NOMO-1 treated with DMSO at 0.1 percent for 48 hours (cell line): ENCODE results near the gene MUC22.
A peak's percentile ranks its signal among the peaks of the same experiment; 100 is the strongest.
"Not testable (repeated sequence)": the region's sequence is repeated elsewhere in the genome, so short reads cannot be mapped to it uniquely, and the experiment has no call there.

ENCODE experiments used
- DNase-seq: peaks from one replicate; lab custom pipeline; 2025; ENCODE audit not compliant: unreplicated experiment; lab: John Stamatoyannopoulos, UW

Gene MUC22

GRCh38 chr6:30997301-30997700, 13.0 kb upstream of the MUC22 start:
- peak; percentile 96 for DNase-seq

- DNase-seq = no peak
Observed at GRCh38 chr6:30998785-30999184, 11.5 kb upstream of the MUC22 start.

DNA sequence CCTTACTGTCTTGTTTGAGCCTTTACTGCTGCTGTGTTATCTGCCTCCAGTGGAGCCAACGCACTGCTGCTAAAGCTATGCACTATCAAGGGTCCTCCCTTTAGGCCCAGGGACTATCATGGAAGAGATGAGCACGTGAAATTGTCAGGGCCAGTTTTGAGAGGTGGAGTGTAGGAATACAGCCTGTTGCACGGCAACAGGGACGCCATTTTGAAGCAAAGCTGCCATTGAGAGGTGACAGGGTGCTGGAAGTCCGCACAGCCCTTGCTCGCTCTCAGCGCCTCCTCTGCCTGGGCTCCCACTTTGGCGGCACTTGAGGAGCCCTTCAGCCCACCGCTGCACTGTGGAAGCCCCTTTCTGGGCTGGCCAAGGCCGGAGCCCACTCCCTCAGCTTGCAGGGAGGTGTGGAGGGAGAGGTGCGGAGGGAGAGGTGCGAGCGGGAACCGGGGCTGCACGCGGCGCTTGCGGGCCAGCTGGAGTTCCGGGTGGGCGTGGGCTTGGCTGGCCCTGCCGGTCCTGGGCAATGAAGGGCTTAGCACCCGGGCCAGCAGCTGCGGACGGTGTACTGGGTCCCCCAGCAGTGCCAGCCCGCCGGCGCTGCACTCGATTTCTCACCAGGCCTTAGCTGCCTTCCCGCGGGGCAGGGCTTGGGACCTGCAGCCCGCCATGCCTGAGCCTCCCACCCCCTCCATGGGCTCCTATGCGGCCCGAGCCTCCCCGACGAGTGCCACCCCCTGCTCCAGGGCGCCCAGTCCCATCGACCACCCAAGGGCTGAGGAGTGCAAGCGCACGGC, 10.0 kb upstream of the MUC22 start:
- not testable (repeated sequence) for DNase-seq

GRCh38 chr6:31001281-31001888, 8.9 kb upstream of the MUC22 start:
- no peak for DNase-seq

DNA sequence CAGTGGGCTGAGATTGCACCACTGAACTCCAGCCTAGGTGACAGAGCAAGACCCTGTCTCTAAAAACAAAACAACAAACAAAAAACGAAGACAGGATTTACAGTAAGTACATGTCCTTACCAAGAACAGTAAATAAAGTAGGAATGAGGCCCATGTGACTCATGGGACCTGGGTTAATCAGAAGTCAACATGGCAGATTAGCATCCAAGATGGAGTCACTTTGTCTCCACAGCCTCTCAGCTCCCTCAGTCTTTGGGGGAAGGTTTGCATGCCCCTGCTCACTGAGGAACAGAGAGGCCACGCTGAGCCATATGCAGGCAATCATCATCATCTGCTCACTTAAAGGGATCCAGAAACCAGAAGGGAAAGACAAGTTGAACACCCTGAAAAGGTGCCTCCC, 7.8 kb upstream of the MUC22 start:
- no peak for DNase-seq

DNA sequence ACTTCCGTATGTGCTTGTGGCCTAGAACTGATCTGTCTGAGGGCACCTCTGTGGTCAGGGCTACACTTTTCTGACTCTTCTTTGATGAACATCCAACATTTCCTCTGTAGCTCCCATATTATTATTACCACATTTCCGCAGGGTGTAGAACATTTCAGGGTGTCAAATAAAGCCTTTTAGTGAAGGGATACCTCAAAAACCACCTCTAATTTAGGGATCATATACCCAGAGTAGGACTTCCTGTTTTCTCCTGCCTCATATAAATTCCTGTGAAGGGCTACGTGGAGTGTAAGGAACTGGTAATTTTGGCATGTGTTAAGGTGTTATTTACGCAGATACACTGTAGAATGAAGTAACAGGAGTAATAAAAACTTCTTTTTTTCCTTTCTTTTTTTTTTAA, 5.5 kb upstream of the MUC22 start:
- DNase-seq = peak; percentile 55

DNA sequence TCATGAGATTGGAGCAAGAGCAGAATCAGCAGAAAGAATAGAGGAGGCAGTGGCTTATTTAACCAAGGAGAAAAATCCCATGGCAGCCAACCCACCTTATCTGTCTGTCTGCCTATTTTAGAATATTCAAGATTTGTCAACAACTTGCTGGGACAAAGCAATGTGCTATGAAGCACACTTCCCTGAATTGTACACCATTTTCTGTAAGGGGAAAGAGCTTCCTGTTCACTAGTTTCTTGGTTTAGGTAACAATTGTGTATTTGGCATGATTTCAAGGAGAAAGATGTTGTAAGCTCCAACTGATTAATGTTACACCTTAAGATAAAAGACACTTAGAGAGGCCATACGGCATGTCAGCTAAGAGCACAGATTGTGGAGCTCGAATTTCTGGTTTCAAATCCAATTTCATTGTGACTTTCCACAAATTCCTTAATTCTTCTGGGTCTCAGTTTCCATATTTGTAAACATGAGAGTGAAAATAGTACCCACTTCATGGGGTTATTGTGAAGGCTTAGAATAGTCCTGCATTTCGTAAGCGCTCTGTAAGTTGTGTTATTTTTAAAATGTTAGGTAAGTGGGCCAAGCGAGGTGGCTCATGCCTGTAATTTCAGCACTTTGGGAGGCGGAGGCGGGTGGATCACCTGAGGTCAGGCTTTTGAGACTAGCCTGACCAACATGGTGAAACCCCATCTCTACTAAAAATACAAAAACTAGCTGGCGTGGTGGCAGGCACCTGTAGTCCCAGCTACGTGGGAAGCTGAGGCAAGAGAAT, 4.8 kb upstream of the MUC22 start:
- peak; percentile 29 for DNase-seq

- DNase-seq = no peak
Observed at GRCh38 chr6:31007694-31008093, 2.6 kb upstream of the MUC22 start.

DNA sequence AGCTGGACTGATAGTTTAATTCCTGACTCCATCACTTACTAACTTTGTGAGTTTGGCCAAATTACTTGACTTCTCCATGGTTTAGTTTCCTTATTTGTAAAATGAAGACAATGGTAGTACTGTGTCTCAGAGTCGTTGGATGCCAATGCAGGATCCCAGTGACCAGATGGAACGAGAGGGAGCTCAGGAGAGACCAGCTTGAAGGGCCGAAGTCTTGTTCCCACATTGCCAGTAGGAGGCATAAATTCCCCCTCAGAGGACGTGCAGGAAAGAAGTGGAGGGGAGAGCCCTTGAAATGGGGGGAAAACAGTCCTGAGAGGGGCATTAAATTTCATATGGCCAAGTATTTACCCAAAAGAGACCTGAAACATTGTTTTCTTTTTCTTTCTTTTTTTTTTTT, 2.1 kb upstream of the MUC22 start:
- no peak for DNase-seq

DNA sequence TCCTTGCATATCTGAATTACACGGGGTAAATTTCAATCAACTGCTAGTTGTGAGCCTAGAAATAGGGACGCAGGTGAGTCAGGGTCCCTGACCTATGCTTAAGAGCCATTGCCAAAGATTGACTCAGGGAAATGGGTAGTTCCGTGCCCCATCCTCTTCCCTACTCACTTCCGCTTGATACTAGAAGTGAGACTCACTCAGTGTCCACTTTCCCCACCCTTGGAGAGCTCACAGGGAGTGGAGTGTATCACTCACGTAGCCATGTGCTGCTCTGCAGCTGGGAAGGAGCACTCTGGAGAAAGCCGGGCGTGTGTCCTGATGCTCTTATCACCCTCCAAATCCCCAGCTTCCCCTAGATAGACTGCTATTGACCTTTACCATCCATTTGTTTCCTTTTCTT, 543 bp upstream of the MUC22 start:
- DNase-seq = peak; percentile 4

- no peak for DNase-seq
Observed at GRCh38 chr6:31011153-31011552, 879 bp downstream of the MUC22 start.

- DNase-seq = no peak
Observed at GRCh38 chr6:31016659-31017299, 6.5 kb downstream of the MUC22 start.

GRCh38 chr6:31017436-31017835, 7.2 kb downstream of the MUC22 start:
- not testable (repeated sequence) for DNase-seq

GRCh38 chr6:31020057-31020456, 9.8 kb downstream of the MUC22 start:
- peak; percentile 56 for DNase-seq

DNA sequence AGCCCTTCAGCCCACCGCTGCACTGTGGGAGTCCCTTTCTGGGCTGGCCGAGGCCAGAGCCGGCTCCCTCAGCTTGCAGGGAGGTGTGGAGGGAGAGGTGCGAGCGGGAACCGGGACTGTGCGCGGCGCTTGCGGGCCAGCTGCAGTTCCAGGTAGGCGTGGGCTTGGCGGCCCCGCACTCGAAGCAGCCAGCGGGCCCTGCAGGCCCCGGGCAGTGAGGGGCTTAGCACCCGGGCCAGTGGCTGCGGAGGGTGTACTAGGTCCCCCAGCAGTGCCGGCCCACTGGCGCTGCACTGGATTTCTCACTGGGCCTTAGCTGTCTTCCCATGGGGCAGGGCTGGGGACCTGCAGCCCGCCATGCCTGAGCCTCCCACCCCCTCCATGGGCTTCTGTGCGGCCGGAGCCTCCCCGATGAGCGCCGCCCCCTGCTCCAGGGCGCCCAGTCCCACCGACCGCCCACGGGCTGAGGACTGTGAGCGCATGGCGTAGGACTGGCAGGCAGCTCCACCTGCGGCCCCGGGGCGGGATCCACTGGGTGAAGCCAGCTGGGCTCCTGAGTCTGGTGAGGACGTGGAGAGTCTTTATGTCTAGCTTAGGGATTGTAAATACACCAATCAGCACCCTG, 10.5 kb downstream of the MUC22 start:
- not testable (repeated sequence) for DNase-seq

GRCh38 chr6:31021705-31022531, 11.6 kb downstream of the MUC22 start:
- DNase-seq = not testable (repeated sequence)

DNA sequence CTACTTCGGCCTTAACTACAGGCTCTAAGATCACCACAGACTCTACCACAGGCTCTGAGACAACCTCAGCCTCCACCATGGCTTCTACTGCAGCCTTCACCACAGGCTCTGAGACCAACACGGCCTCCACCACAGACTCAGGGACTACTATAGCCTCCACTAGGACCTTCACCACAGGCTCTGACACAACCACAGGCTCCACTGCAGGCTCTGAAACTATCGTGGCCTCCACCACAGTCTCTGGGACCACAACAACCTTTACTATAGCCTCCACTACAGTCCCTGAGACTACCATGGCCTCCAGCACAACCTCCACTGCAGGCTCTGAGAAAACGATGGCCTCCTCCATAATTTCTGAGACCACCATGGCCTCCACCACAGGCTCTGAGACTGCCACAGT, 15.3 kb downstream of the MUC22 start:
- no peak for DNase-seq

- DNase-seq = no peak
Observed at GRCh38 chr6:31031095-31031494, 20.8 kb downstream of the MUC22 start.

DNA sequence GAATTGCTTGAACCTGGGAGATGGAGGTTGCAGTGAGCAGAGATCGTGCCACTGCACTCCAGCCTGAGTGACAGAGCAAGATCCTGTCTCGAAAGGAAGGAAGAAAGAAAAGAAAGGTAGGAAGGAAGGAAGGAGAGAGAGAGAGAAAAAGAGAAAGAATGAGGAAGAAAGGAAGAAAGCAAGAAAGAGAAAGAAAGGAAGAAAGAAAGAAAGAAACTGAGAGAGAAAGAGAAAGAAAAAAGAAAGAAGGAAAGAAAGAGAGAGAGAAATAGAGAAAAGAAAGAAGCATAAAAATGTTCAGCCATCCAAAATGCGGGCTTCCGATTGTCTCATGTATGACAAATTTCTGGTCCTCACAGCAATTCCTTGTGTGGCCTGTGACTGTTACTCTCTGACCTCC, 22.8 kb downstream of the MUC22 start:
- DNase-seq = no peak

GRCh38 chr6:31035862-31036497, 25.7 kb downstream of the MUC22 start:
- peak; percentile 31 for DNase-seq
